ENCODE results near the gene ACE2.

Gene ACE2

GRCh38 chrX:15607067-15607466, 6.3 kb upstream of the ACE2 start:
- no peak overlapping the region for H3K4me2 ChIP-seq (ENCODE audit: low read length)
- H3K4me1 ChIP-seq (ENCODE audit: control insufficient read depth, insufficient read depth, low read length) = no peaks in the 10 kb centered on the region
- peaks cover 12% of the 10 kb centered on the region for H3K27me3 ChIP-seq (ENCODE audit: control insufficient read depth, insufficient read depth, low read length)
- no peak overlapping the region for H3K9ac ChIP-seq (ENCODE audit: low read depth, low read length)
- no peaks in the 10 kb centered on the region for H3K36me3 ChIP-seq (ENCODE audit: insufficient read depth, low read length)
- no peaks in the 10 kb centered on the region for H3K9me3 ChIP-seq (replicated peaks; ENCODE audit: low read length)
- H3K4me3 ChIP-seq (ENCODE audit: low read length) = no peak overlapping the region

- H3K36me3 ChIP-seq (ENCODE audit: insufficient read depth, low read length) = no peaks in the 10 kb centered on the region
- H3K4me3 ChIP-seq (ENCODE audit: low read length) = no peak overlapping the region
- H3K4me2 ChIP-seq (ENCODE audit: low read length) = no peak overlapping the region
- H3K9me3 ChIP-seq (replicated peaks; ENCODE audit: low read length) = no peaks in the 10 kb centered on the region
- no peak overlapping the region for H3K9ac ChIP-seq (ENCODE audit: low read depth, low read length)
- H3K4me1 ChIP-seq (ENCODE audit: control insufficient read depth, insufficient read depth, low read length) = no peaks in the 10 kb centered on the region
- peaks cover 12% of the 10 kb centered on the region for H3K27me3 ChIP-seq (ENCODE audit: control insufficient read depth, insufficient read depth, low read length)
Observed at GRCh38 chrX:15606136-15606535, 5.4 kb upstream of the ACE2 start.

- no peak overlapping the region for H3K4me3 ChIP-seq (ENCODE audit: low read length)
- H3K4me1 ChIP-seq (ENCODE audit: control insufficient read depth, insufficient read depth, low read length) = no peaks in the 10 kb centered on the region
- no peak overlapping the region for H3K4me2 ChIP-seq (ENCODE audit: low read length)
- no peak overlapping the region for H3K9ac ChIP-seq (ENCODE audit: low read depth, low read length)
- no peaks in the 10 kb centered on the region for H3K9me3 ChIP-seq (replicated peaks; ENCODE audit: low read length)
- peaks cover 12% of the 10 kb centered on the region for H3K27me3 ChIP-seq (ENCODE audit: control insufficient read depth, insufficient read depth, low read length)
- no peaks in the 10 kb centered on the region for H3K36me3 ChIP-seq (ENCODE audit: insufficient read depth, low read length)
Observed at GRCh38 chrX:15605226-15605625, 4.5 kb upstream of the ACE2 start.

- Histone ChIP-seq H3K4me2 (ENCODE audit: low read length) (no peak overlapping the region), H3K9me3 (replicated peaks; ENCODE audit: low read length) (no peaks in the 10 kb centered on the region), H3K4me1 (ENCODE audit: control insufficient read depth, insufficient read depth, low read length) (no peaks in the 10 kb centered on the region), H3K27me3 (ENCODE audit: control insufficient read depth, insufficient read depth, low read length) (peaks cover 12% of the 10 kb centered on the region), H3K4me3 (ENCODE audit: low read length) (no peak overlapping the region), H3K9ac (ENCODE audit: low read depth, low read length) (no peak overlapping the region), H3K36me3 (ENCODE audit: insufficient read depth, low read length) (no peaks in the 10 kb centered on the region)
Observed at GRCh38 chrX:15602761-15603160, 2.0 kb upstream of the ACE2 start.

- Histone ChIP-seq H3K27me3 (ENCODE audit: control insufficient read depth, insufficient read depth, low read length) (peaks cover 13% of the 10 kb centered on the region), H3K4me3 (ENCODE audit: low read length) (no peak overlapping the region)
Observed at GRCh38 chrX:15601932-15602331, 1.2 kb upstream of the ACE2 start.

GRCh38 chrX:15600049-15600448, 711 bp downstream of the ACE2 start:
- Histone ChIP-seq H3K9me3 (replicated peaks; ENCODE audit: low read length) (no peaks in the 10 kb centered on the region), H3K9ac (ENCODE audit: low read depth, low read length) (no peak overlapping the region), H3K27me3 (ENCODE audit: control insufficient read depth, insufficient read depth, low read length) (peaks cover 11% of the 10 kb centered on the region)

More at GRCh38 chrX:15601932-15602331, 1.2 kb upstream of the ACE2 start:
- no peak overlapping the region for H3K9ac ChIP-seq (ENCODE audit: low read depth, low read length)
- no peaks in the 10 kb centered on the region for H3K36me3 ChIP-seq (ENCODE audit: insufficient read depth, low read length)
- H3K4me2 ChIP-seq (ENCODE audit: low read length) = no peak overlapping the region
- no peaks in the 10 kb centered on the region for H3K9me3 ChIP-seq (replicated peaks; ENCODE audit: low read length)
- H3K4me1 ChIP-seq (ENCODE audit: control insufficient read depth, insufficient read depth, low read length) = no peaks in the 10 kb centered on the region

GRCh38 chrX:15599461-15599860, 1.3 kb downstream of the ACE2 start:
- Histone ChIP-seq H3K4me2 (ENCODE audit: low read length) (no peak overlapping the region), H3K27me3 (ENCODE audit: control insufficient read depth, insufficient read depth, low read length) (peaks cover 11% of the 10 kb centered on the region), H3K36me3 (ENCODE audit: insufficient read depth, low read length) (no peaks in the 10 kb centered on the region), H3K4me1 (ENCODE audit: control insufficient read depth, insufficient read depth, low read length) (no peaks in the 10 kb centered on the region), H3K4me3 (ENCODE audit: low read length) (no peak overlapping the region), H3K9ac (ENCODE audit: low read depth, low read length) (no peak overlapping the region), H3K9me3 (replicated peaks; ENCODE audit: low read length) (no peaks in the 10 kb centered on the region)

More at GRCh38 chrX:15600049-15600448, 711 bp downstream of the ACE2 start:
- no peaks in the 10 kb centered on the region for H3K36me3 ChIP-seq (ENCODE audit: insufficient read depth, low read length)
- no peak overlapping the region for H3K4me3 ChIP-seq (ENCODE audit: low read length)
- no peak overlapping the region for H3K4me2 ChIP-seq (ENCODE audit: low read length)
- H3K4me1 ChIP-seq (ENCODE audit: control insufficient read depth, insufficient read depth, low read length) = no peaks in the 10 kb centered on the region

- H3K36me3 ChIP-seq (ENCODE audit: insufficient read depth, low read length) = no peaks in the 10 kb centered on the region
- no peak overlapping the region for H3K4me3 ChIP-seq (ENCODE audit: low read length)
- H3K27me3 ChIP-seq (ENCODE audit: control insufficient read depth, insufficient read depth, low read length) = peaks cover 20% of the 10 kb centered on the region
- no peaks in the 10 kb centered on the region for H3K4me1 ChIP-seq (ENCODE audit: control insufficient read depth, insufficient read depth, low read length)
- H3K9ac ChIP-seq (ENCODE audit: low read depth, low read length) = no peak overlapping the region
- H3K4me2 ChIP-seq (ENCODE audit: low read length) = no peak overlapping the region
- no peaks in the 10 kb centered on the region for H3K9me3 ChIP-seq (replicated peaks; ENCODE audit: low read length)
Observed at GRCh38 chrX:15598026-15598425, 2.7 kb downstream of the ACE2 start.

GRCh38 chrX:15594371-15594770, 6.4 kb downstream of the ACE2 start:
- no peak overlapping the region for H3K4me3 ChIP-seq (ENCODE audit: low read length)
- no peak overlapping the region for H3K4me2 ChIP-seq (ENCODE audit: low read length)
- H3K9ac ChIP-seq (ENCODE audit: low read depth, low read length) = no peak overlapping the region
- no peaks in the 10 kb centered on the region for H3K36me3 ChIP-seq (ENCODE audit: insufficient read depth, low read length)
- no peaks in the 10 kb centered on the region for H3K9me3 ChIP-seq (replicated peaks; ENCODE audit: low read length)
- H3K4me1 ChIP-seq (ENCODE audit: control insufficient read depth, insufficient read depth, low read length) = no peaks in the 10 kb centered on the region
- H3K27me3 ChIP-seq (ENCODE audit: control insufficient read depth, insufficient read depth, low read length) = peaks cover 37% of the 10 kb centered on the region

- Histone ChIP-seq H3K9me3 (replicated peaks; ENCODE audit: low read length) (no peaks in the 10 kb centered on the region), H3K36me3 (ENCODE audit: insufficient read depth, low read length) (no peaks in the 10 kb centered on the region), H3K4me3 (ENCODE audit: low read length) (no peak overlapping the region), H3K27me3 (ENCODE audit: control insufficient read depth, insufficient read depth, low read length) (peaks cover 26% of the 10 kb centered on the region), H3K4me2 (ENCODE audit: low read length) (no peak overlapping the region), H3K9ac (ENCODE audit: low read depth, low read length) (no peak overlapping the region), H3K4me1 (ENCODE audit: control insufficient read depth, insufficient read depth, low read length) (no peaks in the 10 kb centered on the region)
Observed at GRCh38 chrX:15579778-15580747, 20.7 kb downstream of the ACE2 start.

GRCh38 chrX:15576019-15576418, 24.7 kb downstream of the ACE2 start:
- no peaks in the 10 kb centered on the region for H3K36me3 ChIP-seq (ENCODE audit: insufficient read depth, low read length)
- H3K4me2 ChIP-seq (ENCODE audit: low read length) = no peak overlapping the region
- no peak overlapping the region for H3K4me3 ChIP-seq (ENCODE audit: low read length)
- peaks cover 45% of the 10 kb centered on the region for H3K27me3 ChIP-seq (ENCODE audit: control insufficient read depth, insufficient read depth, low read length)
- H3K4me1 ChIP-seq (ENCODE audit: control insufficient read depth, insufficient read depth, low read length) = no peaks in the 10 kb centered on the region
- H3K9me3 ChIP-seq (replicated peaks; ENCODE audit: low read length) = no peaks in the 10 kb centered on the region
- H3K9ac ChIP-seq (ENCODE audit: low read depth, low read length) = no peak overlapping the region

GRCh38 chrX:15574017-15574416, 26.7 kb downstream of the ACE2 start:
- Histone ChIP-seq H3K4me1 (ENCODE audit: control insufficient read depth, insufficient read depth, low read length) (no peaks in the 10 kb centered on the region), H3K9ac (ENCODE audit: low read depth, low read length) (no peak overlapping the region), H3K36me3 (ENCODE audit: insufficient read depth, low read length) (no peaks in the 10 kb centered on the region), H3K9me3 (replicated peaks; ENCODE audit: low read length) (no peaks in the 10 kb centered on the region), H3K27me3 (ENCODE audit: control insufficient read depth, insufficient read depth, low read length) (peaks cover 55% of the 10 kb centered on the region), H3K4me3 (ENCODE audit: low read length) (no peak overlapping the region), H3K4me2 (ENCODE audit: low read length) (no peak overlapping the region)

All from skeletal muscle satellite cell (primary cell).